ENCODE data around the gene TENT5C. TPM values are rescaled to one million over a fixed set of nuclear protein-coding genes. Genes with fewer than 3 reads are reported as not detected.

Gene TENT5C
- total and polyA plus RNA-seq, 3 experiments from 2014 or later: 3.7 to 12.6 (median 4.1) TPM

DNA sequence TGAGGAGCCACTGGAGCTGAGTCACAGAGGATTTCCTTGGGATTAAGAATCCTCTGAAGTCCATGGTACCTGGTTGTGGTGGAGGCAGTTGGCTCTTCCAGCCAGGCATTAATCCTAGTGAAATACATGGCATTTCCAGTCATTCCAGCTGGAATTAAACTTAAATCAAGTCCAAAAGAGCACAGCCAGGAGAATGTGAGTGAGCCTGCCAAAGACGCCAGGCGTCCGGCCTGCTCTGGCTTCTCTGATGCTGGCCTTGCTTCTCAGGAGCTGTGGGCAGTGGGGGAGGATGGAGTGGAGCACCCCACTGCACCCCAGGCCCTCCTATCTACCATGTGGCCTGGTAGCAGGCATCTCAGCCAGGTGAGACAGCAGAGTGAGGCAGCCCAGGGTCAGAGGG is 23.4 kb upstream of the TENT5C start:
- Histone ChIP-seq H3K27me3 (ENCODE audit: insufficient read depth, low read length, poor library complexity, severe bottlenecking) (no peaks in the 10 kb centered on the region), H3K36me3 (ENCODE audit: insufficient read depth, low read length) (no peaks in the 10 kb centered on the region), H3K27ac (ENCODE audit: low read depth, low read length) (no peak overlapping the region), H3K9me3 (ENCODE audit: low read length) (no peaks in the 10 kb centered on the region), H3K4me3 (ENCODE audit: low read length) (no peak overlapping the region), H3K4me1 (ENCODE audit: insufficient read depth, low read length) (no peaks in the 10 kb centered on the region)
- Mint-ChIP-seq H3K4me3 (no peak overlapping the region), H3K9me3 (no peaks in the 10 kb centered on the region), H3K36me3 (no peaks in the 10 kb centered on the region), H3K4me1 (peaks cover 0 to 8% (median 4%) of the 10 kb centered on the region in 3 donors), H3K27me3 (peaks cover 0 to 2% of the 10 kb centered on the region in 2 donors), H3K27ac (peak overlapping the region in 1 of 8 donors; percentile 12)
- ChIA-PET CTCF (interaction anchor here (0.7 to 1.6 kb wide), 5 partner anchors 9 to 92 kb away, joined by 3 to 4 read pairs (median 3); no protein-coding TSS in a partner anchor), POLR2A (no interaction called here)
- DNase-seq: no peak

DNA sequence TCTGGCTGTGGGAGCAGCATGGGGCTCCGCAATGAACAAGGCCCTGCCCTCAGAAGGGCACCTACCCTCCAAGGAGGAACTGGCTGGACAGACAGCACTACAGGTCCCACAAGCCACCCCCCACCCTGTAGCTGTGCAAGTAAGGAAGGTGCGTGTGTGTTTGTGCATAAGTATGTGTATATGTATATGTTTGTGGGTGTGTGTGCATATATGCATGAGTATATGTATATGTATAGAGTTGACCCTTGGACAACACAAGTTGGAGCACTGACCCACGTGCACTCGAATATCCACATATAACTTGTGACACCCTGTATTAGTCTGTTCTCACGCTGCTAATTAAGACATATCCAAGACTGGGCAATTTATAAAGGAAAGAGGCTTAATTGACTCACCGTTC is 22.6 kb upstream of the TENT5C start:
- no peaks in the 10 kb centered on the region for H3K36me3 ChIP-seq (ENCODE audit: insufficient read depth, low read length)
- H3K27ac Mint-ChIP-seq: no peak overlapping the region
- CTCF ChIA-PET: interaction anchor here (1.1 to 1.6 kb wide), 2 partner anchors 49 to 91 kb away, joined by 3 to 4 read pairs; no protein-coding TSS in a partner anchor

DNA sequence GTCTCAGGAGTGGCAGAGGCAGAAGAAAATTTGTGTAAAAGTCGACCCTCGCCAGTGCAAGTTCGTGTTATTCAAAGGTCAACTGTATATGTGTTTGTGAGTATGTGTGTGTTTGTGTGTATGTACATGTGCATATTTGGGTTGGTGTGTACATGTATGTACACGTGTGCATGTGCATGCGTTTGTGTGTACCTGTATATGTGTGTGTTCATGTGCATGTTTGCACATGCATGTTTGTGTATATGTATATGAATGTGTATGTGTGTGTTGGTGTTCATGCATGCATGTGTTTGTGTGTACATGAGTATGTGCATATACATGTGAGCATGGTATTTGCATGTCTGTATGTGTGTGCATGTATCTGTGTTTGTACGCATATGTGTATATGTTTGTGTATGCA is 21.7 kb upstream of the TENT5C start:
- Histone ChIP-seq H3K4me1 (ENCODE audit: insufficient read depth, low read length) (no peaks in the 10 kb centered on the region), H3K9me3 (ENCODE audit: low read length) (no peaks in the 10 kb centered on the region), H3K27ac (ENCODE audit: low read depth, low read length) (no peak overlapping the region), H3K36me3 (ENCODE audit: insufficient read depth, low read length) (no peaks in the 10 kb centered on the region), H3K27me3 (ENCODE audit: insufficient read depth, low read length, poor library complexity, severe bottlenecking) (no peaks in the 10 kb centered on the region), H3K4me3 (ENCODE audit: low read length) (no peak overlapping the region)
- Mint-ChIP-seq H3K9me3 (no peaks in the 10 kb centered on the region), H3K27me3 (peaks cover 3 to 6% of the 10 kb centered on the region in 2 donors), H3K27ac (no peak overlapping the region), H3K4me3 (no peak overlapping the region), H3K36me3 (no peaks in the 10 kb centered on the region), H3K4me1 (peaks cover 0 to 8% (median 4%) of the 10 kb centered on the region in 3 donors)
- no peak for DNase-seq
- ChIA-PET CTCF (no interaction called here), POLR2A (no interaction called here)

More for the DNA sequence above, 22.6 kb upstream of the TENT5C start:
- Mint-ChIP-seq H3K4me3 (no peak overlapping the region), H3K9me3 (no peaks in the 10 kb centered on the region), H3K27me3 (peaks cover 0 to 2% of the 10 kb centered on the region in 2 donors), H3K36me3 (no peaks in the 10 kb centered on the region), H3K4me1 (peaks cover 0 to 8% (median 4%) of the 10 kb centered on the region in 3 donors)
- no peak overlapping the region for H3K4me3 ChIP-seq (ENCODE audit: low read length)
- no peaks in the 10 kb centered on the region for H3K9me3 ChIP-seq (ENCODE audit: low read length)
- no peak overlapping the region for H3K27ac ChIP-seq (ENCODE audit: low read depth, low read length)
- POLR2A ChIA-PET: no interaction called here
- DNase-seq: no peak
- H3K27me3 ChIP-seq (ENCODE audit: insufficient read depth, low read length, poor library complexity, severe bottlenecking): no peaks in the 10 kb centered on the region
- no peaks in the 10 kb centered on the region for H3K4me1 ChIP-seq (ENCODE audit: insufficient read depth, low read length)

DNA sequence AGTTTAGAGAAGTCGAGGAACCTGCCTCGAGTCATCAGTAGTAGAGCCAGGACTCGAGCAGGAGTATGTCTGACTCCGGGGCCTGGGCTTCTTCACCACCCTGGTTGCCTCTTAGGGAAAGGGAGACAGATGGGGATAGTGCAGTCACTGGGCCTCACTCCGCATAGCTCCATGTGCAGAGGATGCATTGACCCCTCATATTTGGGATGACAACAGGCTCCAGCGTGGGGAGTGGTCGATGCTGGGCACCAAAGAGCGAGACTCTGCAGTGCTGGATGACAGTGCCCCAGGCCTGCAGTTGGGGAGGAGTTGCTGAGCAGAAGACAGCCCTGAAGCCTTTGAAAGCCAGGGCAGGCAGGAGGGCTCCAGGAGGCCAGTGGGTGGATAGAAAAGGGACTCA is 20.8 kb upstream of the TENT5C start:
- no peak overlapping the region for H3K27ac ChIP-seq (ENCODE audit: low read depth, low read length)
- no peak overlapping the region for H3K4me3 ChIP-seq (ENCODE audit: low read length)
- H3K9me3 ChIP-seq (ENCODE audit: low read length): no peaks in the 10 kb centered on the region
- Mint-ChIP-seq H3K27ac (peak overlapping the region in 1 of 8 donors; percentile 47), H3K9me3 (no peaks in the 10 kb centered on the region), H3K36me3 (no peaks in the 10 kb centered on the region), H3K4me1 (peaks cover 0 to 8% (median 4%) of the 10 kb centered on the region in 3 donors), H3K4me3 (no peak overlapping the region), H3K27me3 (peaks cover 3 to 6% of the 10 kb centered on the region in 2 donors)
- no peaks in the 10 kb centered on the region for H3K27me3 ChIP-seq (ENCODE audit: insufficient read depth, low read length, poor library complexity, severe bottlenecking)
- ChIA-PET CTCF (no interaction called here), POLR2A (interaction anchor here (0.6 kb wide), 1 partner anchor 418 kb away, joined by 3 read pairs; no protein-coding TSS in a partner anchor)
- H3K4me1 ChIP-seq (ENCODE audit: insufficient read depth, low read length): no peaks in the 10 kb centered on the region
- no peaks in the 10 kb centered on the region for H3K36me3 ChIP-seq (ENCODE audit: insufficient read depth, low read length)
- no peak for DNase-seq

DNA sequence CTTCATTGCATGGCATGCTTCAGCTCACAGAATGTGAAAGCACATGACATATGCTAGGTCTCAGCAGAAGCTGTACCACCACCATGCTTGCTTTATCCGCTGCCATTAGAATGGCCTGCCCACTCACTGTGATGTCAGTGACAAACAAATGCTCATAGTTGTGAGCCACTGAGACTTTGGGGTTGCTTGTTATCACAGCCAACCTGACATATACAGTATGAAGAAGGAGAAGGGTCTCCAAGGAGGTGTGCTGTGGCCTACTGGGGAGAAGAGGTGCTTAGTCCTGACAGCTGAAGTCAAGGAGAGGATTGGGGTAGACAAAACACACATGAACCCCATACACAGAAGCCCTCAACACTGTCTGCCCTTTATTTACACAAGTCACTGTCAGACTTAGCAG is 19.5 kb upstream of the TENT5C start:
- no peaks in the 10 kb centered on the region for H3K27me3 ChIP-seq (ENCODE audit: insufficient read depth, low read length, poor library complexity, severe bottlenecking)
- no peaks in the 10 kb centered on the region for H3K36me3 Mint-ChIP-seq
- H3K4me1 Mint-ChIP-seq: peaks cover 0 to 8% (median 4%) of the 10 kb centered on the region in 3 donors
- no peaks in the 10 kb centered on the region for H3K36me3 ChIP-seq (ENCODE audit: insufficient read depth, low read length)
- H3K4me1 ChIP-seq (ENCODE audit: insufficient read depth, low read length): no peaks in the 10 kb centered on the region
- DNase-seq: no peak
- ChIA-PET POLR2A (no interaction called here), CTCF (no interaction called here)
- H3K27ac ChIP-seq (ENCODE audit: low read depth, low read length): no peak overlapping the region
- H3K9me3 Mint-ChIP-seq: no peaks in the 10 kb centered on the region
- peaks cover 3 to 6% of the 10 kb centered on the region in 2 donors for H3K27me3 Mint-ChIP-seq
- no peaks in the 10 kb centered on the region for H3K9me3 ChIP-seq (ENCODE audit: low read length)
- no peak overlapping the region for H3K27ac Mint-ChIP-seq
- H3K4me3 ChIP-seq (ENCODE audit: low read length): no peak overlapping the region
- no peak overlapping the region for H3K4me3 Mint-ChIP-seq

DNA sequence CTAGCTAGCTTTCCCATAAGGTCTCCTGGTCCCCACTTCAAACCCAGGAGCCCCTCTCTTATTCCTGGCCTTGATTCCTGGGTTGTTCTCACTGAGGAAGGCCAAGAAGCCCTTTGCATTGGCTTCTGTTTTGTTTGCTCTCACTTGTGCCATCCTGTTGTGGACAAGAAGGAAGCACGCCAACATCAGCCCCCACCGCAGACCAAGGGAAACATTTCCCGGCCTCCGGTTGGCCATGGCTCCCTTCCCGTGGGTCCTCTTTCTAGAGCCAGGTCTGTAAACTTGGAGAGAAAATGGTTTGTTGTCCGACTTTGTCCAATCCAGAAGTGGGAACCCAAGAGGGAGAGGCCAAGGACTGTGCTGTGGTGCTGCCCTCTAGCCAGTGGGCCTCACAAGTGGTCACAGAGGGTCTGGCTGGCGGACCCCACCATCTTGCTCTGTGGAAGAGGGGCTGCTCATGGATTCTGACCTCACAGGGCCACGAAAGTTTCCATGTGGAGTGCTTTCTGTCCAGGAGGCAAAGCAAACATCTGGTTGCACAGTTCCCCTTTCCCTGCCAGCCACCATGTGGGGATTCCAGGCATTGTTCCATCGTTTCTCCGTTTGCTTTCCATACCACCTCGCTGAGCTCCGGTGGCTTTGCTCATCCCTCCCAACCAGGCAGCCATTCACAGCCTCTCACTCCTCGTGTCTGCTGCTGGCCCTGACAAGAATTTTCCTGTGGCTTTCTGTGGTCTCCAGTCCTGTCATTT is 18.9 kb upstream of the TENT5C start:
- Histone ChIP-seq H3K27ac (ENCODE audit: low read depth, low read length) (no peak overlapping the region), H3K4me3 (ENCODE audit: low read length) (no peak overlapping the region), H3K4me1 (ENCODE audit: insufficient read depth, low read length) (no peaks in the 10 kb centered on the region), H3K9me3 (ENCODE audit: low read length) (no peaks in the 10 kb centered on the region), H3K27me3 (ENCODE audit: insufficient read depth, low read length, poor library complexity, severe bottlenecking) (no peaks in the 10 kb centered on the region), H3K36me3 (ENCODE audit: insufficient read depth, low read length) (no peaks in the 10 kb centered on the region)
- peaks cover 0 to 8% (median 4%) of the 10 kb centered on the region in 3 donors for H3K4me1 Mint-ChIP-seq
- H3K9me3 Mint-ChIP-seq: no peaks in the 10 kb centered on the region
- H3K36me3 Mint-ChIP-seq: no peaks in the 10 kb centered on the region
- POLR2A ChIA-PET: no interaction called here
- no peak overlapping the region for H3K27ac Mint-ChIP-seq
- peaks cover 3 to 4% of the 10 kb centered on the region in 2 donors for H3K27me3 Mint-ChIP-seq
- no peak overlapping the region for H3K4me3 Mint-ChIP-seq
- no peak for DNase-seq
- CTCF ChIA-PET: interaction anchor here (1.3 kb wide), 2 partner anchors 69 to 88 kb away, joined by 4 read pairs; no protein-coding TSS in a partner anchor

DNA sequence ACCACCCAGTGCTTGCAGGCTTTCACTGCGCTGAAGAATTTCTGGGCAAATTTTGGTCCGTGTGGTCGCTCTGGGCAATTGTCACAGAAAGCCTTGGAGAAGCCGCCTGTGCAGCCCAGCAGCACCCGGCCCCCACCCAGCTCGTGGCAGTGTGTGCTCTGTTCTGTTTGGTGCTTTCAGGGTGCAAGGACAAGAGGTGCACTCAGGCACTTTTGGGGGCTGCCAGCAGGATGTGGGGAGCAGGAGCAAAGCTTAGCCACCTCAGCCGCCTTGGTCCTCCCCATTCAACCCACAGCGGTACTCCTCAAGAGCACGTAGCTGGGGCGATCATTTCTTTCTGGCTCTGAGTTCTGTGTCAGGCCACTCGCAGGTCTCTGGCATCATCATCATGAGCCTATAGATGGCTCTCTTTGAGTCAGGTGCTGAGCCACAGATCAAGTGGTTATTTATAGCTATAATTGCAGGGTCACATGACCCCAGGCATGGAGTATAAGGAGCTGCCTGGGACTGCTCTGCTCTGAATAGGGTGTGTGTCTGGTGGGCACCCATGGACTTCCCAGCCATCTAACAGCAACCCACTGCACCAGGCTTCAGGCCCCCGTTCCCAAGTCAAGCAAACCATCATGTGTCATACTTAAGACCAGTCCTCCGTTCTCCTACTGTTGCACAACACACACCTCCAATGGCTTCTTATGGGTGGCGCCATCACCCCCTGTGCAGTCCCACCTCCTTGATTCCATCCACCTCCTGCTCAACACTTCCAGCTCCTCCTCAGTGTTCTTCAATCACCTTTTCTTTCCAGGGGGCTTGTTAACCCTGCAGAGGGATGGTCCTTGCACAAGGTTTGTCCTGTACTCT is 18.1 kb upstream of the TENT5C start:
- Mint-ChIP-seq H3K4me1 (peaks cover 0 to 8% (median 4%) of the 10 kb centered on the region in 3 donors), H3K27me3 (peaks cover 3 to 8% of the 10 kb centered on the region in 2 donors), H3K27ac (peak overlapping the region in 1 of 8 donors; percentile 16), H3K4me3 (no peak overlapping the region), H3K36me3 (no peaks in the 10 kb centered on the region), H3K9me3 (no peaks in the 10 kb centered on the region)
- H3K4me3 ChIP-seq (ENCODE audit: low read length): no peak overlapping the region
- H3K4me1 ChIP-seq (ENCODE audit: insufficient read depth, low read length): no peaks in the 10 kb centered on the region
- ChIA-PET CTCF (interaction anchor here (1.3 to 1.8 kb wide), 3 partner anchors 69 to 171 kb away, joined by 4 to 5 read pairs (median 4); no protein-coding TSS in a partner anchor), POLR2A (no interaction called here)
- H3K27ac ChIP-seq (ENCODE audit: low read depth, low read length): no peak overlapping the region
- H3K9me3 ChIP-seq (ENCODE audit: low read length): no peaks in the 10 kb centered on the region
- DNase-seq: no peak
- no peaks in the 10 kb centered on the region for H3K27me3 ChIP-seq (ENCODE audit: insufficient read depth, low read length, poor library complexity, severe bottlenecking)
- H3K36me3 ChIP-seq (ENCODE audit: insufficient read depth, low read length): no peaks in the 10 kb centered on the region

DNA sequence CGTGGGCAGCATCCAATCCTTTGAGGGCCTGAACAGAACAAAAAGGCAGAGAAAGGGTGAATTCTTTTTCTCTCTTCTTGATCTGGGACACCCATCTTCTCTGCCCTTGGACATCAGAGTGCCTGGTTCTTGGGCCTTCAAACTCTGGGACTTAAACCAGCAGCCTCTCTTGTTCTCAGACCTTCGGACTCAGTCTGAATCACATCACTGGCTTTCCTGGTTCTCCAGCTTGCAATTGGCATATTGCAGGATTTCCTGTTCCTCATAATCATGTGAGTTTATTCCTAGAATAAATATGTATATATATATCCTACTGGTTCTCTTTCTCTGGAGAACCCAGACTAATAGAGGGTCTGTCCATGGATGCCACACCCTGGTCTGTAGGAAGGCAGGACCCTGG is 16.3 kb upstream of the TENT5C start:
- no peaks in the 10 kb centered on the region for H3K9me3 ChIP-seq (ENCODE audit: low read length)
- H3K27ac ChIP-seq (ENCODE audit: low read depth, low read length): no peak overlapping the region
- H3K27me3 ChIP-seq (ENCODE audit: insufficient read depth, low read length, poor library complexity, severe bottlenecking): no peaks in the 10 kb centered on the region
- no peak for DNase-seq
- no peaks in the 10 kb centered on the region for H3K4me1 Mint-ChIP-seq
- H3K4me1 ChIP-seq (ENCODE audit: insufficient read depth, low read length): no peaks in the 10 kb centered on the region
- H3K4me3 ChIP-seq (ENCODE audit: low read length): no peak overlapping the region
- H3K36me3 Mint-ChIP-seq: no peaks in the 10 kb centered on the region
- peaks cover 3 to 8% of the 10 kb centered on the region in 2 donors for H3K27me3 Mint-ChIP-seq
- ChIA-PET POLR2A (no interaction called here), CTCF (interaction anchor here (1.7 kb wide), 1 partner anchor 19 kb away, joined by 3 read pairs; no protein-coding TSS in a partner anchor)
- H3K9me3 Mint-ChIP-seq: no peaks in the 10 kb centered on the region
- H3K27ac Mint-ChIP-seq: peak overlapping the region in 1 of 8 donors; percentile 61
- H3K4me3 Mint-ChIP-seq: no peak overlapping the region
- H3K36me3 ChIP-seq (ENCODE audit: insufficient read depth, low read length): no peaks in the 10 kb centered on the region

All from CD8-positive, alpha-beta memory T cell (primary cell).